Upper lobe of left lung (tissue), 6 donors: ENCODE data around the gene DTWD2. TPM values are rescaled to one million over a fixed set of nuclear protein-coding genes. Genes with fewer than 3 reads are reported as not detected.
A peak's percentile ranks its signal among the peaks of the same experiment; 100 is the strongest.
"Not testable (repeated sequence)": the region's sequence is repeated elsewhere in the genome, so short reads cannot be mapped to it uniquely, and the experiment has no call there.

ENCODE experiments used
- ATAC-seq, 2 donors: fragments of 200-7000 bp; cut with Tn5 transposase; one replicate each; pipeline ENCODE4 v1.9.1; 2022; ENCODE audit warnings: mild to moderate bottlenecking in 2 of 2, moderate library complexity in 2 of 2; ENCODE audit not compliant: low FRiP score in 2 of 2
- DNase-seq, 2 donors: peaks; one replicate each; pipeline ENCODE4 v3.0.0-alpha.2; 2019 to 2020
- H3K27ac ChIP-seq, 4 donors: fragments of 200-600 bp; sonication (generic); one replicate each; pipeline ENCODE4 v1.5.1; 2016 to 2019
- H3K27me3 ChIP-seq, 4 donors: fragments of 200-600 bp; sonication (generic); one replicate each; pipeline ENCODE4 v1.5.1; 2017 to 2019
- H3K36me3 ChIP-seq, 4 donors: fragments of 200-600 bp; sonication (generic); one replicate each; pipeline ENCODE4 v1.5.1; 2016 to 2019
- H3K4me1 ChIP-seq, 4 donors: fragments of 200-600 bp; sonication (generic); one replicate each; pipeline ENCODE4 v1.5.1; 2018 to 2019
- H3K4me3 ChIP-seq, 4 donors: fragments of 200-600 bp; sonication (generic); one replicate each; pipeline ENCODE4 v1.5.1; 2017 to 2019; ENCODE audit warnings: mild to moderate bottlenecking in 2 of 4, moderate library complexity in 1 of 4
- H3K9me3 ChIP-seq, 4 donors: fragments of 200-600 bp; sonication (generic); one replicate each; pipeline ENCODE4 v1.5.1; 2018 to 2019
- EP300 ChIP-seq, 4 donors: sonication (generic); formaldehyde crosslinking; IDR thresholded peaks; one replicate each; pipeline ENCODE4 v1.5.1; 2017; ENCODE audit warnings: antibody characterized with exemption in 4 of 4, control low read depth in 2 of 4
- POLR2A ChIP-seq, 4 donors: fragments of 450-650 bp; IDR thresholded peaks; one replicate each; pipeline ENCODE4 v1.5.1; 2016 to 2017; ENCODE audit warnings: antibody characterized with exemption in 4 of 4, mild to moderate bottlenecking in 2 of 4
- POLR2AphosphoS5 ChIP-seq, 2 donors: sonication (generic); formaldehyde crosslinking; IDR thresholded peaks; one replicate each; pipeline ENCODE4 v1.5.1; 2017; ENCODE audit warnings: antibody characterized with exemption in 2 of 2
- WGBS, 2 donors: methylation state at CpG; one replicate each; pipeline ENCODE4 v1.1.5; 2017 to 2018; 5-methylcytosine and 5-hydroxymethylcytosine counted together
- total RNA-seq, 6 donors: library from RNA; depleted of rRNA in 4 of 6; stranded (reverse); fragments of >200 nt in 4 of 6; gene quantifications; one replicate each; pipeline versions ENCODE4 v1.1.0 to v1.2.1, GENCODE V29; 2016 to 2021
- TF ChIP-seq, protein P1 (sequence below), 6 experiments: fragments of 450-650 bp in 4 of 6; fragments of 200-600 bp in 2 of 6; sonication (generic) in 2 of 6; IDR thresholded peaks; one replicate each; pipeline ENCODE4 v1.5.1; 2016 to 2019; ENCODE audit warnings: antibody characterized with exemption in 6 of 6
- donor health status: DM: no; HTN: no; CAD: no; lungs with moderate emphysema.
- donor health status: DM: no; HTN: yes; CAD: no; lungs with severe emphysema.

The DTWD2 gene
- total RNA-seq, 6 donors from 2014 or later = 7.1 to 14.7 (median 9.5) TPM

DNA sequence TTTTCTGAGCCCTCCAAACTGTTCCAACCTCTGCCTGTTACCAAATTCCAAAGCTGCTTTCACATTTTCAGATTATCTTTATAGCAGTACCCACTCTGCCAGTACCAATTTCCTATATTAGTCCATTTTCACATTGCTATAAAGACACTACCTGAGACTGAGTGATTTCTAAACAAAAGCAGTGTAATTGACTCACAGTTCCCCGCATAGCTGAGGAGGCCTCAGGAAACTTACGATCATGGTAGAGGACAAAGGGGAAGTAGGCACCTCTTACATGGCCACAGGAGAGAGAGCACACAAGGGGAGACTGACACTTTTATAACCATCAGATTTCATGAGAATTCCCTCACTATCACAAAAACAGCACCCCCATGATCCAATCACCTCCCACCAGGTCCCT, 105.0 kb downstream of the DTWD2 start:
- no peaks in the 10 kb centered on the region for H3K27me3 ChIP-seq
- DNase-seq (no peak), ATAC-seq (no peak)
- peaks cover 0 to 5% (median under 1%) of the 10 kb centered on the region in 4 donors for H3K9me3 ChIP-seq
- no peak overlapping the region for H3K4me3 ChIP-seq
- H3K36me3 ChIP-seq = no peaks in the 10 kb centered on the region
- no peak overlapping the region for H3K27ac ChIP-seq
- H3K4me1 ChIP-seq = no peaks in the 10 kb centered on the region
- WGBS, 2 donors = 71 to 72% methylated on average over 2 of the region's 2 CpGs
- TF ChIP-seq POLR2A (IDR thresholded peaks at IDR 0.05) (no peak), POLR2AphosphoS5 (IDR thresholded peaks at IDR 0.05) (no peak)
- TF ChIP-seq, protein P1, sequence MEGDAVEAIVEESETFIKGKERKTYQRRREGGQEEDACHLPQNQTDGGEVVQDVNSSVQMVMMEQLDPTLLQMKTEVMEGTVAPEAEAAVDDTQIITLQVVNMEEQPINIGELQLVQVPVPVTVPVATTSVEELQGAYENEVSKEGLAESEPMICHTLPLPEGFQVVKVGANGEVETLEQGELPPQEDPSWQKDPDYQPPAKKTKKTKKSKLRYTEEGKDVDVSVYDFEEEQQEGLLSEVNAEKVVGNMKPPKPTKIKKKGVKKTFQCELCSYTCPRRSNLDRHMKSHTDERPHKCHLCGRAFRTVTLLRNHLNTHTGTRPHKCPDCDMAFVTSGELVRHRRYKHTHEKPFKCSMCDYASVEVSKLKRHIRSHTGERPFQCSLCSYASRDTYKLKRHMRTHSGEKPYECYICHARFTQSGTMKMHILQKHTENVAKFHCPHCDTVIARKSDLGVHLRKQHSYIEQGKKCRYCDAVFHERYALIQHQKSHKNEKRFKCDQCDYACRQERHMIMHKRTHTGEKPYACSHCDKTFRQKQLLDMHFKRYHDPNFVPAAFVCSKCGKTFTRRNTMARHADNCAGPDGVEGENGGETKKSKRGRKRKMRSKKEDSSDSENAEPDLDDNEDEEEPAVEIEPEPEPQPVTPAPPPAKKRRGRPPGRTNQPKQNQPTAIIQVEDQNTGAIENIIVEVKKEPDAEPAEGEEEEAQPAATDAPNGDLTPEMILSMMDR (IDR thresholded peaks at IDR 0.05) = no peak

DNA sequence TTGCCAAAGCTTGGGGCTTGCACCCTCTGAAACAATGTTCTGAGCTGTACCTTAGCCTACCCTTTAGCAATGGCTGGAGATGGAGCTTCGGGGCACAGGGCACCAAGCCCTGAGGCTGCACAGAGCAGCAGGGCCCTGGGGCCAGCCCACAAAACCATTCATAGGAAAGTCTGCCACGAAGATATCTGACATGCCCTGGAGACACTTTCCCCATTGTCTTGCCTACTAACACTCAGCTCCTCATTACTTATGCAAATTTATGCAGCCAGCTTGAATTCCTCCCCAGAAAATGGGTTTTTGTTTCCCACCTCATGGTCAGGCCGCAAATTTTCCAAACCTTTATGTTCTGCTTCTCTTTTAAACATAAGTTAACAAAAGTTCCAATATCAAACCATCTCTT, 105.7 kb downstream of the DTWD2 start:
- no peak for TF ChIP-seq EP300 (IDR thresholded peaks at IDR 0.05)
- TF ChIP-seq, protein P1 (IDR thresholded peaks at IDR 0.05) = no peak
- TF ChIP-seq POLR2AphosphoS5 (IDR thresholded peaks at IDR 0.05) = no peak
- TF ChIP-seq POLR2A (IDR thresholded peaks at IDR 0.05) = no peak
- H3K4me1 ChIP-seq = no peaks in the 10 kb centered on the region
- H3K36me3 ChIP-seq = no peaks in the 10 kb centered on the region
- peaks cover 0 to 11% (median 6%) of the 10 kb centered on the region in 4 donors for H3K9me3 ChIP-seq
- ATAC-seq (no peak), DNase-seq (peak in 1 of 2 donors; percentile 15)
- 90% methylated on average over 3 of the region's 3 CpGs for WGBS, 2 donors
- no peak overlapping the region for H3K4me3 ChIP-seq
- H3K27me3 ChIP-seq = no peaks in the 10 kb centered on the region
- no peak overlapping the region for H3K27ac ChIP-seq

DNA sequence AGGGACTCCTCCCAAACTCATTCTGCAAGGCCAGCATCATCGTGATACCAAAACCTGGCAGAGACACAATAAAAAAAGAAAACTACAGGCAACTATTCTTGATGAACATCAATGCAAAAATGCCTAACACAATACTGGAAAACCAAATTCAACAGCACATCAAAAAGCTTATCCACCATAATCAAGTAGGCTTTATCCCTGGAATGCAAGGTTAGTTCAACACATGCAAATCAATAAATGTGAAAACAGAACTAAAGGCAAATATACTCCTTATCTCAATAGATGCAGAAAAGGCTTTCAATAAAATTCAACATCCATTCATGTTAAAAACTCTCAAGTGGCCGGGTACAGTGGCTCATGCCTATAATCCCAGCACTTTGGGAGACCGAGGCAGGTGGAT, 111.5 kb downstream of the DTWD2 start:
- DNase-seq, H3K27me3 ChIP-seq, H3K4me1 ChIP-seq, ATAC-seq, H3K36me3 ChIP-seq, H3K27ac ChIP-seq, H3K4me3 ChIP-seq: not testable (repeated sequence)
- H3K9me3 ChIP-seq = peaks cover 15 to 33% (median 23%) of the 10 kb centered on the region in 4 donors
- 79 to 85% methylated on average over 3 of the region's 3 CpGs for WGBS, 2 donors

DNA sequence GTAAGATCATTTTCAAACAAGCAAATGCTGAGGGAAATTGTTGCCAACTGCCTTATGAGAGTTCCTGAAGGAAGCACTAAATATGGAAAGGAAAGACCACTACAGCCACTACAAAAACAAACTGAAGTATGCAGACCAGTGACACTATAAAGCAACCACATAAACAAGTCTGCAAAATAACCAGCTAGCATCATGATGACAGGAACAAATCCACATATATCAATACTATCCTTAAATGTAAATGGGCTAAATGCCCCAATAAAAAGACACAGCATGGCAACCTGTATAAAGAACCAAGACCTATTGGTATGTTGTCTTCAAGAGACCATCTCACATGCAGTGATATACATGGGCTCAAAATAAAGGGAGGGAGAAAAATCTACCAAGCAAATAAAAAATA, 113.2 kb downstream of the DTWD2 start:
- TF ChIP-seq EP300 (IDR thresholded peaks at IDR 0.05) = no peak
- TF ChIP-seq, protein P1 (IDR thresholded peaks at IDR 0.05) = no peak
- no peak for TF ChIP-seq POLR2A (IDR thresholded peaks at IDR 0.05)
- no peak for TF ChIP-seq POLR2AphosphoS5 (IDR thresholded peaks at IDR 0.05)
- peaks cover 15 to 33% (median 23%) of the 10 kb centered on the region in 4 donors for H3K9me3 ChIP-seq
- no peak overlapping the region for H3K27ac ChIP-seq
- DNase-seq = no peak
- H3K4me3 ChIP-seq = no peak overlapping the region
- ATAC-seq = no peak
- H3K4me1 ChIP-seq = no peaks in the 10 kb centered on the region
- H3K27me3 ChIP-seq = no peaks in the 10 kb centered on the region
- no peaks in the 10 kb centered on the region for H3K36me3 ChIP-seq

DNA sequence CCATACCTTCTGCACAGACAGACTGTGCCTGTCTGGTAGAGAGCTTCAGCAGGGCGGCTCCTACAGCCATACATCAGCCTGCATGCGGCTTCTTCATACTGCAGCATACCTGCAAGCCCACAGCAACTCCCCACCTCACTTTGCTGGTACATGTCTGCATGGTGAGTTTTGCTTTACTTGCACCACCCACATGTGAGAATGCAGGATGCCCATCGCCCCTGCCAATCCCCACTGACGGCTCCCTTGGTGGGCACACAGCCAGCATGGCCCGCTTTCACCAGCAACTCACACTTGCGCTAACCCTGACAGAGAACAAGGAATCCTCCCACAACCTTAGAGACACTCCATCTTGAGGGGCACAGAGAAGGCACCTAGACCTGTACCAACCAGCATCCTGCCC, 114.9 kb downstream of the DTWD2 start:
- ATAC-seq = no peak
- Histone ChIP-seq H3K36me3 (no peaks in the 10 kb centered on the region), H3K27me3 (no peaks in the 10 kb centered on the region), H3K27ac (no peak overlapping the region), H3K4me3 (no peak overlapping the region), H3K4me1 (no peaks in the 10 kb centered on the region), H3K9me3 (peaks cover 15 to 33% (median 21%) of the 10 kb centered on the region in 4 donors)
- DNase-seq = peak in 1 of 2 donors; percentile 22
- whole genome bisulfite sequencing, 2 donors = 98 to 100% methylated on average over 4 to 6 of the region's 6 CpGs
- no peak for TF ChIP-seq POLR2A (IDR thresholded peaks at IDR 0.05)

DNA sequence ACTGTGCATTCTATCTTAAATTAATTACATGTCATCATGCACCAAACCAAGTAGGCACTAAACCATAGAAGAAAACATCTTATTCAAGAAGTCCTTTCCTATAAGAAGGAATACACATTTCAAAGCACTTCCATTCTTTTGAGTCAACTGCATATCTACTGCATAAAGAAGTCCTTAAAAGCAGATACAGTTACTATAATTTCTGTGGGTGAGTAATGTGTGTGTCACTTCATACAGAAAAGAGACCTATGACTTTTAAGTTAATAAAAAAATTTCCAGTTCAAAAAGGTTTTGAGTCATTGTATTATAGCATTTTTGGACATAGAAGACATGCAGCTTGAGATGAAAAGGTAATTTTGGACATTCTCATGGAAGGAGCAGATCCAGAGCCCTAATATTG, 125.0 kb downstream of the DTWD2 start:
- no peaks in the 10 kb centered on the region for H3K4me1 ChIP-seq
- H3K27me3 ChIP-seq = no peaks in the 10 kb centered on the region
- no peaks in the 10 kb centered on the region for H3K9me3 ChIP-seq
- TF ChIP-seq, protein P1 (IDR thresholded peaks at IDR 0.05) = no peak
- TF ChIP-seq EP300 (IDR thresholded peaks at IDR 0.05) (no peak), POLR2A (IDR thresholded peaks at IDR 0.05) (no peak), POLR2AphosphoS5 (IDR thresholded peaks at IDR 0.05) (no peak)
- no peak overlapping the region for H3K27ac ChIP-seq
- H3K36me3 ChIP-seq = no peaks in the 10 kb centered on the region
- H3K4me3 ChIP-seq = no peak overlapping the region
- no peak for ATAC-seq
- no peak for DNase-seq
